GM21360 (cell line): ENCODE data around the gene ATP5F1C.
"Not testable (repeated sequence)": the region's sequence is repeated elsewhere in the genome, so short reads cannot be mapped to it uniquely, and the experiment has no call there.

Experiments used
- ATAC-seq: cut with Tn5 transposase; IDR thresholded peaks from one replicate; pipeline ENCODE4 v1.9.1; 2021; ENCODE audit warnings: mild to moderate bottlenecking, moderate library complexity; ENCODE audit not compliant: unreplicated experiment

Gene ATP5F1C

DNA sequence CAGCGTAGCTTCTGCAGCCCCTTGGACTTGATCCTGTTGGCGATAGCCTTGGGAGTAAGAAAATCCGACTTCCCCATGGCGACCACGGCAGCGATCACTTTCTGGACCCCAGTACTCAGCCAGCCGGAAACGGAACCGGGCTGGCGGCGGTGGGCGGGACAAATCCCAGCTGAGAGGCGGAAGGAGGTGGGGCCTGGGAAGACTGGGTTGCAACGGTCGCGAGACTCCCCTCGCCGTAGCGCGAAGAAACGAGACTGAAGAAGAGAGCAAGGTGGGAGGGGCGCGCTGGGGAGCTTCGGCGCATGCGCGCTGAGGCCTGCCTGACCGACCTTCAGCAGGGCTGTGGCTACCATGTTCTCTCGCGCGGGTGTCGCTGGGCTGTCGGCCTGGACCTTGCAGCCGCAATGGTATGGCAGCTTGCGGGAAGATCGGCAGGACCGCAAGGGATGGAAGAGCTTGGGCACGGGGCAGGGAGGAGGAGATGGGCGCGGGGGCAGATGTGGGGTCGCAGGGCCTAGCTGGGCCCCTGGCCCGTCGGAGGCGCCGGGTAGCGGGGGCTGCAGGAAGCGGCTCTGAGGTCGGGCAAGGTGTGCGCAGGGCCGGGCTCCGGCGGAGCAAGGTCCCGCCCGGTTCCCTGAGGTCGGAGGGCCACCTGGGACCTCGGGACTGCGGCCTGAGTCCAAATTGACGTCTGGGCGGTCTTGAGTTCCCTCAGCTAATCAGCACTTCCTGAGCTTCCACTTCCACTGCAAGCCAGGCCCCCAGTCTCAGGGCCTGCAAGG is at the start of gene ATP5F1C, which contains the start of gene KIN:
Gene ATP5F1C, plus strand, starts transcription at position 321 of the 782 bp plus-strand sequence. Its CDS starts 31 bp downstream, at position 352.
Gene KIN, minus strand, starts transcription at position 137 of the 782 bp plus-strand sequence. Its CDS starts 60 bp downstream, at position 77.
- ATAC-seq: peak; percentile 97

DNA sequence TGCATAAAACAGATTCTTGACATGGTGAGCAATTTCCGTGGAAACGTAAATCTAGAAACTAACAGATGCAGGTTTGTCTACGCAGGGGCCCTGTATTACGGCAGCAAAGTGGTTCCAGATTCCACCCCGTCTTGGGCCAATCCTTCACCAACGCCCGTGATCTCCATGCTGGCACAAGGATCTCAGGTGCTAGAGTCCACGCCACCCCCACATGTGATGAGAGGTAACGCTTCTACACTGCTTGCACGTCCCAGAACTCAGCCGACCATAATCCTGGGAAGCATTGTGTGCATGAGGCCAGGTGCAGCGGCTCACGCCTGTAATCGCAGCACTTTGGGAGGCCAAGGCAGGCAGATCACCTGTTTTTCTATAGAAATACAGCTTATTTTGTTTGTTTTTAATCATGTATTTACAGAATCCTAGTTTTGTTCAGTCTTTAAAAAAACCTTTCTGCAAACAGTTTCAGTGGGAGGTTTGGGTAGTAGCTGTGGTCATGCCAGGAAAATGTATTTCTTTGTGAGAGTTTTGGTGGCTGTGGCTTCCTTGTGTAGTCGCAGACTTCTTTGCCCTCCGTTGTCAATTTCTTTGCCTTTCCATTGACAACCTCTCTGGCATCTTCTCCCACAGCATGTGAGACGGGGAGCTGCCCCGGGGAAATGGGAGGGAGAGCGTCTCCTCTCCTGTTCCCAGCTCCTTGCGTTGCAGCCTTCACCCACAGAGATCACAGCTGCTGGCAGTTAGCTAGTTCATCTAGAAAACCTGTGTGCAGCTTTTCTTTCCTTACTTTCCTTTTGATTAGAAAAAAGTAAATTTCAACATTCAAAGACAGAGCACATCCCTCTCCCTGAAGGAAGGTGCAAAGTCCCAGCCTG is 49.2 kb upstream of the ATP5F1C start:
- no peak for ATAC-seq

GRCh38 chr10:7744307-7744706 is 43.7 kb upstream of the ATP5F1C start:
- no peak for ATAC-seq

- ATAC-seq: not testable (repeated sequence)
Measured at GRCh38 chr10:7748637-7749036, 39.3 kb upstream of the ATP5F1C start.

GRCh38 chr10:7750222-7750621 is 37.8 kb upstream of the ATP5F1C start:
- no peak for ATAC-seq

DNA sequence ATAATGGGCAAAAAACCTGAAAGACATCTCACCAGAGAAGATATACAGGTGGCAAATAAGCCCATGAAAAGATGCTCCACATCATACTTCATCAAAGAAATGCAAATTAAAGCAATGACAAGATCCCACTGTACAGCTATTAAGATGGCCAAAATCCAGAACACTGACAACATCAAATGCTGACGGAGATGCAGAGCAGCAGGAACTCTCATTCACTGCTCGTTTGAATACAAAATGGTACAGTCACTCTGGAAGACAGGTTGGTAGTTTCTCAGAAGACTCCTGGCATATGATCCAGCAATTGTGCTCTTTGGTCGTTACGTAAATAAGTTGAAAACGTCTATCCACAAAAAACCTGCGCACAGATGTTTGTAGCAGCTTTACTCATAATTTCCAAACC is 35.7 kb upstream of the ATP5F1C start:
- ATAC-seq: no peak

DNA sequence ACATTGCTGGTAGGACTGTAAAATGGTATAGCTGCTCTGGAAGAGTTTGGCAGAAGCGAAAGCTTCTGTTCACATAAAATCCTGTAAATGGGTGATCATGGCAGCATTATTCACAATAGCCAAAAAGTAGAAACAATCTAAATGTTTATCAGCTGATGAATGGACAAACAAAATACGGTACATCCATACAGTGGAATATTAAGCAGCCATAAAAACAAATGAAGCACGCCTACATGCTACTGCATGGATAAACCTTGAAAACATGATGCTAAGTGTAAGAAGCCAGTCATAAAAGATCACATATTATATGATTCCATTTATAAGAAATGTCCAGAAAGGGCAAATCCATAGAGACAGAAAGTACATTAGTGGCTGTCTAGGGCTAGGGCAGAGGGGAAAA is 32.9 kb upstream of the ATP5F1C start:
- no peak for ATAC-seq

DNA sequence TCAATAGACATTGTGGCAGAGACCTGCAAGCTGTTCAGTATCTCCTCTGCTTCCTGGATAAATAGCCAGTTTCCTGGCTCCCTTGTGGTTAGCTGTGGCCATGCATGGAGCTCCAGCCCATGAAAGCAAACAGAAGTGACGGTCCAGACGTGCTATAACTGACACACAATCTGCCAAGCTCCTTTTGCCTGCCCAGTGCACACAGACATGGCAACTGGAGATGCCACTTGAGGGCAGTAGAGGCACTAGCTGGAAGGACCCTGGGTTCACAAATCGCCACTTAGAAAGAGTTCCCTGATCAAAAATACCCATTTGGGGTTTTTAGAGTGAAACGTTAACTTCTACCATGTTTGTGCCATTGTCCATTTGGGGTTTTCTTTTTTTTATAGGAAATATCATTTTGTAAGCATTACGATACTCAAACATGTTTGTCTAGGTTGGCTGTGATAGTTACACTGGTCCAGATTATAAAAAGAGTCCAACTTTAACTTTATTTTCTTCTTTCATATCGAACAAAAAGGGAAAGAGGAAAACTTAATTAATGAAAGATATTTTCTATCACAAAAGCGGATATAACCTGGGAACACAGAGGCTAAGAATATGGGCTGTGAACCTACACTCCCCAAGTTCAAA is 31.5 kb upstream of the ATP5F1C start:
- no peak for ATAC-seq

- ATAC-seq: no peak
Measured at GRCh38 chr10:7763929-7764328, 24.0 kb upstream of the ATP5F1C start.

GRCh38 chr10:7766241-7766640 is 21.7 kb upstream of the ATP5F1C start:
- no peak for ATAC-seq

DNA sequence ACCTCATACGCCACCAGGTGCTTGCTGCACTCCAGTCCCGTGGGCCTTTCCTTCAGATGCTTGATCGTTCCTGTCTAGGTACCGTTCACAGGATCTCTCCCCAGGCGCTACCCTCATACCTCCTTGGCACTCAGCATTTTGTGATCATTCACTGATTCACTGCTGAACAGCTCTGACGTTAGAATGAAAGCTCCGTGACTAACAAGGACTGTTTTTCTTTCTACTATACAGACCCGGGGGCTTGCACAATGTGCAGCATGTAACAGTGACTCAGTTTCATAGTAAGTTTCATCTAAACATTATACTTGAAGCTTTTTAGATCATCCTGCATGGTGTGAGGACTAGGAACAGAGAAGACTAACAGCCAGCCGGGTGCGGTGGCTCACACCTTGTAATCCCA is 20.8 kb upstream of the ATP5F1C start:
- no peak for ATAC-seq

GRCh38 chr10:7768417-7768816 is 19.6 kb upstream of the ATP5F1C start:
- ATAC-seq: no peak

DNA sequence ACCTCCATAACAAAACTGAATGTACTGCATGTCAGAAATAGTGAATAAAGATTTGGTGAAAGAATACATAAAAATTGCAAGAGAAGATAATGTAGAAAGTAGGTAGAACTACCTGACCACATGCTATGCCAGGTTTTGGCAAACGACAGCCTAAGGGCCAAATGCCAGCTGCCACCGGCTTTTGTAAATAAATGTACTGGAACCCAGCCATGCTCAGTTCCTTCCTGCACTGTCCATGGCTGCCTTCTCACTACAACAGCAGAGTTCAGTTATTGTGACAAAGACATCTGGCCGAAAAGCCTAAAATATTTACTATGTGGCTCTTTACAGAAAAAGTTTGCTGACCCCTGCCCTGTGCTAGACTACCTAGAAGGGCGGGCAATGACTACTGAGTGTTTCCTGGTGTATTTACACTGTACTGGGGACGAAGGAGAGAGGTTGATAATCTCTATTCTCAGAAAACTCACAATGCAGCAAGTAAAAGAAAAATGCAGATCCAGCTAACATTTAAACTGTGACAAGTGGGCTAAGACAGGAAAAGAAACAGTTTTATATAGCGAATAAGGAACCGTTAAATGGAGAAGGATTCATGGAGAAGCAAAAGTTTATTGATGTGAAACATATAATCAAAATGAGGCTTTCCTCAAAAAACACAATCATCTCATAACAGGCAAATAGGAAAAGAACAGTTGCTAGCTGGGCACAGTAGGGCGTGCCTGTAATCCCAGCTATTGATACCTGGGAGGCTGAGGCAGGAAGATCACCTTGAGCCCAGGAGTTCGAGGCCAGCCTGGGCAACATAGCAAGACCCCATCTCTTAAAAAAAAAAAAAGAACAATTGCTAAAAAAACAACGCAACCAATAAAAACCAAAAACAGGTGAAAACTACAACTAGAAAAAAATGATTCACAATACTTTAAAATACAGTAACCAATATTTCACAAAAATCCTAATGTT is 13.9 kb upstream of the ATP5F1C start:
- no peak for ATAC-seq

- no peak for ATAC-seq
Measured at GRCh38 chr10:7776777-7777176, 11.2 kb upstream of the ATP5F1C start.

- not testable (repeated sequence) for ATAC-seq
Measured at GRCh38 chr10:7782194-7782593, 5.8 kb upstream of the ATP5F1C start.

DNA sequence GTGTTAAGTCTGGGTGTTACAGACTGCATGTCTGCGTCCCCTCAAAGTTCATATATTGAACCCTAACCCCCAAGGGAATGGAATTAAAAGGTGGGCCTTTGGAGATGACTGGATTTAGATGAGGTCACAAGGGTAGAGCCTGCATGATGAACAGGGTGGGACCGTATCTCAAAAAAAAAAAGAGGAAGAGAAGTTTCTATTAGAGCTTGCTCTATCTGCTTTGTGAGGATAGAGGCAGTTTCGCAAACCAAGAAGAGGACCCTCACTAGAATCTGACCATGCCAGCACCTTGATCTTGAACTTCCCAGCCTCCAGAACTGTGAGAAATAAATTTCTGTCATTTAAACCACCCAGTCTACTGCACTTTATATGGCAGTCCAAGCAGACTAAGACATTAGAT is 1.5 kb upstream of the ATP5F1C start:
- ATAC-seq: no peak

- ATAC-seq: peak; percentile 7
Measured at GRCh38 chr10:7787150-7787856, 674 bp upstream of the ATP5F1C start.

DNA sequence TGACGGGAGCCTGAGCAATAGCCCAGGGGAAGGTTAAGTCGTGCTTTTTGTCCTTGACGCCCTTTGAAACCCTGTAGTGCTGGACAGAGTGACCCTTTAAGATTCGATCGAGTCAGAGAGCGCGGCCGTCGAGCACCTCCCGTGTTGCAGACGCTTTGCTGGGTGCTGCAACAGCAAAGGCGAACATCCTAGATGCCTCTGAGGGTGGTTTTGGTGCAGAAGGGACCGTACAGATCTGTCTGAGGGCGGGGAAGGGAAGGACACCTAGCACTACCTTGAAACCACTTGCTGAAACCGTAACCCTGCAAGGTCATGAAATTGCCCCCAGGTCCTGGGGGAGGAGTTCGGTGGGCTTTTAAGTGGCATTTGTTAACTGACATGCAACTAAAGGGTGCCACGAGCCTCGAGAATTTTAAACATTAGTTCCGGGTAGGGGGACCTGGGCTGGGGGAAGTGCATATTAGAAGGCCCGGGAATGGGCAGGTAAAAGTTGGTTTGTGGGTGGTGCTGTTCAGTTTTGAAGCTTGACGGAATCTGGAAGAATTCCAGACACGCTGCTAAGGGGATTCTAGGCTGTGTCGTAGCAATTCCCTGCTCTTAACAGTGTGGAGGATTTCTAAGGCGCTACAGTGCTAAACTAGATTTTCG is 786 bp downstream of the ATP5F1C start:
- peak; percentile 13 for ATAC-seq

DNA sequence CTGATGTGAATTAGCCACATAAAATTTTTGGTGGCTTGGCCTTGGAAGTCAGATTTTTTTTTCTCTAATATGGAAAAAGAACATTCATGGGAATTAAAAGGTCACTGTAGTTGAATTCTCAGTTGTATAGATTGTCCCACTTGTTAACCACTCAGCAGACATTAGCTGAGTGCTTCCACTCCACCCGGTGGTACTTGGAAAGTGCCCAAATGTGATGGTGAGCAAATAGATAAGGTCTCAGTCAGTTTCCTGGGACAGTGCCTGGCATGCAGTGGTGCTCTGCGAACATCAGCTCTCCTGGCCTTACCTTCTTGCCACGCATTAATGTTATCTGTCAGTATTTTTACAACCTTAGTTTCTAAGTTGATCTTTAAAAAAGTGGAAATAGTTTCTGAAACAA is 1.4 kb downstream of the ATP5F1C start:
- ATAC-seq: no peak
